ENCODE measurements around the gene LAMP5.

The LAMP5 gene

GRCh38 chr20:9566977-9567376, 52.6 kb downstream of the LAMP5 start:
- no peak overlapping the region for H3K4me3 ChIP-seq (ENCODE audit: low read length)
- no peak for DNase-seq (ENCODE audit: low read depth)
- no peak for TF ChIP-seq CTCF (IDR thresholded peaks at IDR 0.05; ENCODE audit: insufficient read depth, low read depth, low read length, missing control alignments)

- no peak for TF ChIP-seq CTCF (IDR thresholded peaks at IDR 0.05; ENCODE audit: insufficient read depth, low read depth, low read length, missing control alignments)
- no peak for DNase-seq (ENCODE audit: low read depth)
- no peak overlapping the region for H3K4me3 ChIP-seq (ENCODE audit: low read length)
Observed at GRCh38 chr20:9570612-9571011, 56.2 kb downstream of the LAMP5 start.

GRCh38 chr20:9571783-9572182, 57.4 kb downstream of the LAMP5 start:
- no peak for TF ChIP-seq CTCF (IDR thresholded peaks at IDR 0.05; ENCODE audit: insufficient read depth, low read depth, low read length, missing control alignments)
- DNase-seq (ENCODE audit: low read depth): no peak
- H3K4me3 ChIP-seq (ENCODE audit: low read length): no peak overlapping the region

GRCh38 chr20:9572670-9573069, 58.3 kb downstream of the LAMP5 start:
- no peak overlapping the region for H3K4me3 ChIP-seq (ENCODE audit: low read length)
- DNase-seq (ENCODE audit: low read depth): no peak
- TF ChIP-seq CTCF (IDR thresholded peaks at IDR 0.05; ENCODE audit: insufficient read depth, low read depth, low read length, missing control alignments): no peak

GRCh38 chr20:9573335-9574151, 59.2 kb downstream of the LAMP5 start:
- no peak for DNase-seq (ENCODE audit: low read depth)
- no peak overlapping the region for H3K4me3 ChIP-seq (ENCODE audit: low read length)
- no peak for TF ChIP-seq CTCF (IDR thresholded peaks at IDR 0.05; ENCODE audit: insufficient read depth, low read depth, low read length, missing control alignments)

GRCh38 chr20:9574181-9574580, 59.8 kb downstream of the LAMP5 start:
- H3K4me3 ChIP-seq (ENCODE audit: low read length): no peak overlapping the region
- no peak for DNase-seq (ENCODE audit: low read depth)
- no peak for TF ChIP-seq CTCF (IDR thresholded peaks at IDR 0.05; ENCODE audit: insufficient read depth, low read depth, low read length, missing control alignments)

GRCh38 chr20:9574776-9575175, 60.4 kb downstream of the LAMP5 start:
- DNase-seq (ENCODE audit: low read depth): no peak
- no peak for TF ChIP-seq CTCF (IDR thresholded peaks at IDR 0.05; ENCODE audit: insufficient read depth, low read depth, low read length, missing control alignments)
- no peak overlapping the region for H3K4me3 ChIP-seq (ENCODE audit: low read length)
